NCI-H1048 (cell line): ENCODE measurements around the gene ASB7.

Experiments used
- DNase-seq: peaks from one replicate; lab custom pipeline; 2025; lab: John Stamatoyannopoulos, UW

Gene ASB7

GRCh38 chr15:100686021-100686724 is 83.8 kb downstream of the ASB7 start:
- DNase-seq: no peak

GRCh38 chr15:100686725-100687473 is 84.5 kb downstream of the ASB7 start:
- no peak for DNase-seq

- no peak for DNase-seq
Observed at GRCh38 chr15:100687582-100688141, 85.3 kb downstream of the ASB7 start.

- no peak for DNase-seq
Observed at GRCh38 chr15:100688549-100689120, 86.2 kb downstream of the ASB7 start.

GRCh38 chr15:100689131-100689899 is 86.9 kb downstream of the ASB7 start:
- no peak for DNase-seq

- DNase-seq: no peak
Observed at GRCh38 chr15:100690032-100690794, 87.8 kb downstream of the ASB7 start.

- DNase-seq: no peak
Observed at GRCh38 chr15:100690795-100691158, 88.4 kb downstream of the ASB7 start.

GRCh38 chr15:100691321-100691720 is 88.9 kb downstream of the ASB7 start:
- DNase-seq: no peak

- no peak for DNase-seq
Observed at GRCh38 chr15:100692246-100692645, 89.9 kb downstream of the ASB7 start.

GRCh38 chr15:100692671-100693070 is 90.3 kb downstream of the ASB7 start:
- no peak for DNase-seq

- DNase-seq: no peak
Observed at GRCh38 chr15:100693451-100693850, 91.1 kb downstream of the ASB7 start.

- no peak for DNase-seq
Observed at GRCh38 chr15:100694381-100695021, 92.1 kb downstream of the ASB7 start.

- DNase-seq: no peak
Observed at GRCh38 chr15:100695048-100695447, 92.7 kb downstream of the ASB7 start.

- no peak for DNase-seq
Observed at GRCh38 chr15:100696452-100696851, 94.1 kb downstream of the ASB7 start.
